Stimulated activated naive B cell treated with anti-CD40 and anti-IgM and Interleukin-4, amounts not matched to agents 10 μg/mL and 1 μg/mL and 100 μg/mL, for 72 hours (primary cell): Measurements from ENCODE around the gene VRK3.
A peak's percentile ranks its signal among the peaks of the same experiment; 100 is the strongest.

Experiments used
- ATAC-seq, 2 donors: fragments of 150-1000 bp; cut with Tn5 transposase; replicated peaks; 2 replicates each; pipeline ENCODE4 v1.10.0; 2021; ENCODE audit warnings: moderate library complexity in 1 of 2
- DNase-seq: peaks from one replicate; pipeline ENCODE4 v3.0.0; 2021
- H3K27ac Mint-ChIP-seq: one replicate; pipeline ENCODE4 v1.8.0; 2022; ENCODE audit warnings: mild to moderate bottlenecking, mixed read lengths
- H3K27me3 Mint-ChIP-seq, 2 donors: one replicate each; pipeline ENCODE4 v1.8.0; 2022; ENCODE audit warnings: mixed read lengths in 2 of 2
- H3K36me3 Mint-ChIP-seq, 2 donors: one replicate each; pipeline ENCODE4 v1.8.0; 2022; ENCODE audit warnings: mixed read lengths in 2 of 2, mild to moderate bottlenecking in 1 of 2
- H3K4me1 Mint-ChIP-seq, 2 donors: one replicate each; pipeline ENCODE4 v1.8.0; 2022; ENCODE audit warnings: mixed read lengths in 2 of 2, mild to moderate bottlenecking in 1 of 2
- H3K4me3 Mint-ChIP-seq, 2 donors: one replicate each; pipeline ENCODE4 v1.8.0; 2022; ENCODE audit warnings: mild to moderate bottlenecking in 2 of 2, mixed read lengths in 2 of 2, moderate library complexity in 1 of 2
- H3K9me3 Mint-ChIP-seq, 2 donors: one replicate each; pipeline ENCODE4 v1.8.0; 2022; ENCODE audit warnings: mixed read lengths in 2 of 2, mild to moderate bottlenecking in 1 of 2

The VRK3 gene

GRCh38 chr19:49932731-49933131 is 92.4 kb downstream of the VRK3 start:
- ATAC-seq (no peak), DNase-seq (no peak)
- Mint-ChIP-seq H3K4me3 (no peak overlapping the region), H3K9me3 (peaks cover 9 to 17% of the 10 kb centered on the region in 2 donors), H3K27ac (peak overlapping the region; percentile 37), H3K36me3 (peaks cover 57 to 62% of the 10 kb centered on the region in 2 donors), H3K4me1 (peaks cover 40 to 62% of the 10 kb centered on the region in 2 donors), H3K27me3 (no peaks in the 10 kb centered on the region)

- H3K27ac Mint-ChIP-seq, result peak overlapping the region; percentile 28
- H3K27me3 Mint-ChIP-seq, result no peaks in the 10 kb centered on the region
- ATAC-seq, result no peak
- H3K36me3 Mint-ChIP-seq, result peaks cover 62 to 67% of the 10 kb centered on the region in 2 donors
- H3K9me3 Mint-ChIP-seq, result peaks cover 9 to 17% of the 10 kb centered on the region in 2 donors
- H3K4me3 Mint-ChIP-seq, result peak overlapping the region; percentile 50 to 51
- H3K4me1 Mint-ChIP-seq, result peaks cover 40 to 61% of the 10 kb centered on the region in 2 donors
- no peak for DNase-seq
Measured at GRCh38 chr19:49932041-49932451, 93.1 kb downstream of the VRK3 start.

DNA sequence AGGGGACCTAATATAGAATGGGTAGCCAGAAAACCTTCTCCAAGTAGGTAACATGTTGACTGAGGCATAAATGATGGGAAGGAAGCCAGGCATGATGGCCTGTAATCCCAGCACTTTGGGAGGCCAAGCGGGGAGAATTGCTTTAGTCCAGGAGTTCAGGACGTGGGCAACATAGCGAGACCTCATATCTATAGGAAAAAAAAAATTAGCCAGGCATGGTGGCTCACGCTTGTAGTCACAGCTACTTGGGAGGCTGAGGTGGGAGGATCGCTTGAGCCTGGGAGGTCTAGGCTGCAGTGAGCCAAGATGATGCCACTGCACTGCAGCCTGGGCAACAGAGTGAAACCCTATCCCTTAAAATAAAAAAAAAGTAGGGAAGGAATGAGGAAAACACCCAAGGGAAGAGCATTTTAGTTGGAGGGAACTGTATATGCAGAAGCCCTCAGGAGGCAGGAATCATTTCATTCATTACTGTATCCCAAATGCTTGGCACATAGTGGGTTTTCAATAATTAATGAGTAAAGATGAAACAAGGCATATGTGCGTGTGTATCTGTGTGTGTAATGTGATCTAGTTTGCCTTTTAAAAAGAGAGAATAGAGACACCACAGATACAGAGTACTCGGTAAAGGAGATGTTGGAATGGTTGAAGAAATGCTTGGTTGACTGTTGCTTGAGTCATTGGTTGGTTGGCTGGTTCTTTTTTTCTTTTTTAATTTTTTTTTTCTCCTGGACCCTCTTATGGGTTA is 93.7 kb downstream of the VRK3 start:
- DNase-seq, result no peak
- peaks cover 9 to 17% of the 10 kb centered on the region in 2 donors for H3K9me3 Mint-ChIP-seq
- peaks cover 40 to 61% of the 10 kb centered on the region in 2 donors for H3K4me1 Mint-ChIP-seq
- H3K36me3 Mint-ChIP-seq, result peaks cover 62 to 69% of the 10 kb centered on the region in 2 donors
- H3K27ac Mint-ChIP-seq, result peak overlapping the region; percentile 96
- ATAC-seq, result no peak
- peak overlapping the region; percentile 95 for H3K4me3 Mint-ChIP-seq
- H3K27me3 Mint-ChIP-seq, result no peaks in the 10 kb centered on the region

DNA sequence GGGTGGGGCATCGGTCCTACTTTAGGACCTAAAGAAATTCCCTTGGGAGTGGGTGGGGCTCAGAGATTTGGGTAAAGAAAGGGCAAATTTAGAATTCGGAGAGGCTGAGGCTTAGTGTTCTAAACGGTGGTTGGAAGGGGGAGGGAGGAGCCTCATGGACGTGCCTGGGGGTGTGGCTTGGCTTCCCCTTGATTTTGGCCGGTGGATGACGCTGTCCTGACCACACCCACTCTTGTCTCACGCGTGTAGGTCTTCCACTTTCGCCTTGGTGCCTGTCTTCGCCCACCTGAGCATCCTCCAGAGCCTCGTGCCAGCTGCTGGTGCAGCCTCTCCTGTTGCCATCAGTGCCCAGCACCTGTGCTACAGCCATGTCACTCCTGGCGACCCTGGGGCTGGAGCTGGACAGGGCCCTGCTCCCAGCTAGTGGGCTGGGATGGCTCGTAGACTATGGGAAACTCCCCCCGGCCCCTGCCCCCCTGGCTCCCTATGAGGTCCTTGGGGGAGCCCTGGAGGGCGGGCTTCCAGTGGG is 94.6 kb downstream of the VRK3 start:
- no peak for DNase-seq
- H3K4me1 Mint-ChIP-seq, result peaks cover 42 to 66% of the 10 kb centered on the region in 2 donors
- H3K36me3 Mint-ChIP-seq, result peaks cover 63 to 70% of the 10 kb centered on the region in 2 donors
- H3K27me3 Mint-ChIP-seq, result no peaks in the 10 kb centered on the region
- H3K9me3 Mint-ChIP-seq, result peaks cover 9 to 17% of the 10 kb centered on the region in 2 donors
- ATAC-seq, result no peak
- H3K27ac Mint-ChIP-seq, result peak overlapping the region; percentile 96
- peak overlapping the region; percentile 95 for H3K4me3 Mint-ChIP-seq

DNA sequence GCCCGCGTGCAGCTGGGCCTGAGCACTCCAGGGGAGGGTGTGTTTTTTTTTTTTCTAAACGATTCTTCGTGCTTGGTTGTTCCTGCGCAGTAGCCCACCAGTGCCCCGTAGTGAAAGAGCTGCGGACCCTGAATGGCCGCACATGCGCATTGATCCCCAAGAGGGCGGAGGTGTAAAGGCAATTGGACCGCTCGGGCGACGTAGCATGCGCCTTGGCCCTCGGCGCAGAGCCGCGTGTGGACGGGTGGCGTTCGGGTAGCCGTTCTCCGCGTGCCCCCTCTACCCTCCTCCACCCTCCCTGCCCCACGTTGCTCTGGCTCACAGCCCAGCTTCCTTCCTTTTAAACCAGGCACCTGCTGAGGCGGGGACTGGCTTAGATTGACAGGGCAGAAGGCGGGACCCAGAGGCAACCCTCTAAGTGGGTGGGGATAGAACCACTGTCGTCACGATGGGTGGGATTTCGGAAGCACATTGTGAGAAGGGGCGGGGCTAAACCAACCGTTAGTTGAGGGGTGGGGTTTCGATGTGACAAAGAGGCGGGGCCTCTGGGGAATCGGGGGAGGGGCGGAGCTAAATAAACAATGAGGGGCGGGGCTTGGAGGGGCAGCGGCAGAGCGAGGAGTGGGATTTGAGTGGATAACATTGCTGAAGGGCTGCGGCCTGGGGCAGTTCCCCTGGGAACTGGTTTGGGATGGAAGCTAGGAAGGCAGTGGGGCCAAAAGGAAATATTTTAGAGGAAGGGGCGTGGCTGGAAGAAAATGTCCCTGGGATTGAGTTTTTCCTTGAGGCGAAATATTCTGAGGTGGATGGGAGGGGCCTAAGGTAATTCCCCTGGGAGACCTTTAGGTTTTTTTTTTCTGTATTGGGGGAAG is 95.3 kb downstream of the VRK3 start:
- Mint-ChIP-seq H3K9me3 (peaks cover 9 to 17% of the 10 kb centered on the region in 2 donors), H3K27me3 (no peaks in the 10 kb centered on the region), H3K4me3 (peak overlapping the region; percentile 95), H3K4me1 (peaks cover 45 to 73% of the 10 kb centered on the region in 2 donors), H3K36me3 (peaks cover 68 to 75% of the 10 kb centered on the region in 2 donors), H3K27ac (peak overlapping the region; percentile 96)
- DNase-seq (peak; percentile 93), ATAC-seq (peak; percentile 87 to 93)

DNA sequence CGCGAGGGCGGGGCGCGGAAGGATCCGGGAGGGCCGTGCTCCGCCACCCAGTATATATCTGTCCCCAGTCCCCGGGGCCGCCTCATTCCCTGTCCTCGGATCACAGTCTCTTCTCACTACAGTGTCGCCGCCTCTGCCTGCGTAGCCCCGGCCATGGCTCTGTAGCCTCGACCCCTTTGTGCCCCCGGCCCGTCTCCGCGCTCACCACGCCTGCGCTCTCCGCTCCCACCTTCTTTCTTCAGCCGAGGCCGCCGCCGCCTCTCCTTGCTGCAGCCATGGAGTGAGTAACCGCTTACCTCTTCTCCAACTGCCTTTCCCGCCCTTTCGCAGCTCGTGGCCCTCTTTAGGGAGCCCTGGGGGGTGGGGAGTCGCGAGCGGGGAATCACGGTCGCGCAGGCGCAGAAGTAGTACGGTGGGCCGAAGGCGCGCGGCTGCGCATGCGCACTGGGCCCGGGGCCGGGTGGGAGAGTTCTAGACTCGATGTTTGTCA is 96.0 kb downstream of the VRK3 start, which contains the start of the genes ATF5 and NUP62:
Gene ATF5, plus strand, starts transcription at position 85 of the 490 bp plus-strand sequence. CDS start 1,646 bp downstream, outside the sequence.
Gene NUP62, minus strand, starts transcription at position 384 of the 490 bp plus-strand sequence. CDS start 19,697 bp downstream, outside the sequence.
- Mint-ChIP-seq H3K27ac (peak within 1 kb of the TSS; percentile 96), H3K27me3 (no peaks in the 10 kb centered on the region), H3K36me3 (peaks cover 75 to 81% of the 10 kb centered on the region in 2 donors), H3K4me1 (peaks cover 51 to 80% of the 10 kb centered on the region in 2 donors), H3K4me3 (peak within 1 kb of the TSS; percentile 95), H3K9me3 (peaks cover 9 to 17% of the 10 kb centered on the region in 2 donors)
- DNase-seq (peak; percentile 85), ATAC-seq (peak; percentile 56 to 63)

DNA sequence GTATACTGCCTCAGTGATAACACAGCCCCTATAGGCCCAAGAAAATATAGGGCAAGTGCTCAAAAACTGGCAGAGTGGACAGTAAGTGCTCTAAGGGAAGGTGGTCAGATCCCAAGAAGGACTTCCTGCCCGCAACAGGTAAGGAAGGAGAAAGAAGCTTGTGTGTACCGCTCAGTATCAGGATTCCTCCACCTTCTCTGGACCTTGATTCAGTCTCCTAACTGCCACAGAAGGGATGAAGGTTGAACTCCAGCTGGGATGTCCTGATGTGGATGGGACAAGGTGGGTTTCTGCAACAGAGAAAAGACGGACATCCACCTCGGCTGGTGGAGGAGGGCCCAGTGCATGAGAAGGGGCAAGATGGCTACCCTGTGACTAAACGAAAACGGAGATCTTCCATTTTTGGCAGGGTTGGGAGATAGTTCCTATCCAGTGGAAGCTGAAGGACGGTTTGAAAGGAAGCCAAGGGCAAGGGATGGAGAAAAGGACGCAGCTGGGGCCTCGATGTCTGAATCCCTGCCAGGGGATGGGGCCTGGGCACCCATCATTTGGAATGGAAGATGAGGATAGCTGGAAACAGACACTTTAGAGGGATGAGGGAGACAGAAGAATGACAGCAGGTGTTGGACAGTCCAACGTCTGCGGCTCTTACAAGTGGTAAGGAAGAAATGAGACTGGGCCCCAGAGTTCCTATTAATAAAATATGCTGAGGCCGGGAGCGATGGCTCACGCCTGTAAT is 97.5 kb downstream of the VRK3 start:
- Mint-ChIP-seq H3K27ac (peak overlapping the region; percentile 96), H3K9me3 (peaks cover 8 to 12% of the 10 kb centered on the region in 2 donors), H3K27me3 (no peaks in the 10 kb centered on the region), H3K4me3 (peak overlapping the region; percentile 95), H3K4me1 (peaks cover 53 to 83% of the 10 kb centered on the region in 2 donors), H3K36me3 (peaks cover 73 to 83% of the 10 kb centered on the region in 2 donors)
- DNase-seq, result no peak
- no peak for ATAC-seq

- no peaks in the 10 kb centered on the region for H3K27me3 Mint-ChIP-seq
- H3K4me1 Mint-ChIP-seq, result peaks cover 56 to 84% of the 10 kb centered on the region in 2 donors
- DNase-seq (no peak), ATAC-seq (no peak)
- peak overlapping the region; percentile 25 for H3K27ac Mint-ChIP-seq
- H3K9me3 Mint-ChIP-seq, result peaks cover 4 to 7% of the 10 kb centered on the region in 2 donors
- H3K36me3 Mint-ChIP-seq, result peaks cover 72 to 83% of the 10 kb centered on the region in 2 donors
- H3K4me3 Mint-ChIP-seq, result peak overlapping the region; percentile 67 to 95
Measured at GRCh38 chr19:49926515-49926914, 98.7 kb downstream of the VRK3 start.
